ENCODE measurements around the gene PRELP. TPM values are rescaled to one million over a fixed set of nuclear protein-coding genes. Genes with fewer than 3 reads are reported as not detected.

Gene PRELP
- total RNA-seq, 1 experiment from 2014 or later = not detected

DNA sequence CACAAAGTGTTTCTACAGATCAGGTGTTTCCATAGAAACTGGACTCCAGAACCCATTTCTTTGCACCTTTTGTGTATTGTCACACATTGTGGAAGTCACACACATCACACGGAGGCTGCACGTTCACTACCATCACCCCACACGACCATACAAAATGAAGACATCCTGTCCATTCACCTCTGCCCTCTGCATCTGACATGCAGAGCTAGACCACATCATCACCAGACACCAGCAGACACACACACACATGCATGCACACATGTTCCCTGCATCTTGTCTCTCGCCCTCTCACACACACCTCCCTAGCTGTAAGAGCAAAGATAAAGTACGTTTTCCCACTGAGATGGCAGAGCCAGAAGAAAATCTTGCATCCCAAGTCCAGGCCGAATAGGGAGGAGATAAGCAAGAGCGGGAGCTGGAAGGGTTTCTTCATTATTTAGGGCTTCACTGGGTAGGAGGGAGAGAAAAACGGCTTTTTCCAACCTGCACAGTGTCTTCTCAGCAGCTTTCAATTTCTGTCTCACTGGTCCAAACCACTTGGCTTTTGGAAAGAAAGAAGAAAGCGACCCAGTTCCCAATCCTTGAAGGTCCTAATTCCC is 709 bp downstream of the PRELP start:
- no peak overlapping the region for H3K4me3 Mint-ChIP-seq (ENCODE audit: unreplicated experiment)
- intact Hi-C loops (cut with micrococcal nuclease; ENCODE audit: unreplicated experiment) = no loop called here
- no peak overlapping the region for H3K27ac Mint-ChIP-seq (ENCODE audit: unreplicated experiment)
- no peaks in the 10 kb centered on the region for H3K9me3 Mint-ChIP-seq (ENCODE audit: unreplicated experiment)
- Histone ChIP-seq H3K4me1 (no peaks in the 10 kb centered on the region), H3K36me3 (ENCODE audit: control insufficient read depth, insufficient read depth, low read length) (no peaks in the 10 kb centered on the region), H3K27me3 (replicated peaks; ENCODE audit: control insufficient read depth, insufficient read depth, low read length) (no peaks in the 10 kb centered on the region; the same call in 1 of the 2 replicates), H3K9me3 (no peaks in the 10 kb centered on the region), H3K4me3 (ENCODE audit: low read depth, low read length) (no peak overlapping the region)
- BruUV-seq (replicated peaks) = no TSS peak
- CTCF ChIA-PET = interaction anchor here (0.6 to 1.3 kb wide), 3 partner anchors 11 to 149 kb away, joined by 3 to 5 read pairs (median 3); no protein-coding TSS in a partner anchor
- H3K4me1 Mint-ChIP-seq (ENCODE audit: low read depth, unreplicated experiment) = no peaks in the 10 kb centered on the region
- TF ChIP-seq, protein P1, sequence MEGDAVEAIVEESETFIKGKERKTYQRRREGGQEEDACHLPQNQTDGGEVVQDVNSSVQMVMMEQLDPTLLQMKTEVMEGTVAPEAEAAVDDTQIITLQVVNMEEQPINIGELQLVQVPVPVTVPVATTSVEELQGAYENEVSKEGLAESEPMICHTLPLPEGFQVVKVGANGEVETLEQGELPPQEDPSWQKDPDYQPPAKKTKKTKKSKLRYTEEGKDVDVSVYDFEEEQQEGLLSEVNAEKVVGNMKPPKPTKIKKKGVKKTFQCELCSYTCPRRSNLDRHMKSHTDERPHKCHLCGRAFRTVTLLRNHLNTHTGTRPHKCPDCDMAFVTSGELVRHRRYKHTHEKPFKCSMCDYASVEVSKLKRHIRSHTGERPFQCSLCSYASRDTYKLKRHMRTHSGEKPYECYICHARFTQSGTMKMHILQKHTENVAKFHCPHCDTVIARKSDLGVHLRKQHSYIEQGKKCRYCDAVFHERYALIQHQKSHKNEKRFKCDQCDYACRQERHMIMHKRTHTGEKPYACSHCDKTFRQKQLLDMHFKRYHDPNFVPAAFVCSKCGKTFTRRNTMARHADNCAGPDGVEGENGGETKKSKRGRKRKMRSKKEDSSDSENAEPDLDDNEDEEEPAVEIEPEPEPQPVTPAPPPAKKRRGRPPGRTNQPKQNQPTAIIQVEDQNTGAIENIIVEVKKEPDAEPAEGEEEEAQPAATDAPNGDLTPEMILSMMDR (IDR thresholded peaks at IDR 0.05; ENCODE audit: insufficient read depth in 1 of 2, low read depth in 1 of 2, low read length in 1 of 2, severe bottlenecking in 1 of 2, unreplicated experiment in 1 of 2) = no peak
- peaks cover 8% of the 10 kb centered on the region for H3K27me3 Mint-ChIP-seq (ENCODE audit: insufficient read depth, unreplicated experiment)
- POLR2A ChIA-PET = interaction anchor here (0.6 to 0.7 kb wide), 2 partner anchors 188 to 532 kb away, joined by 4 read pairs; no protein-coding TSS in a partner anchor
- H3K36me3 Mint-ChIP-seq (ENCODE audit: insufficient read depth, unreplicated experiment) = no peaks in the 10 kb centered on the region
- no peak for DNase-seq

DNA sequence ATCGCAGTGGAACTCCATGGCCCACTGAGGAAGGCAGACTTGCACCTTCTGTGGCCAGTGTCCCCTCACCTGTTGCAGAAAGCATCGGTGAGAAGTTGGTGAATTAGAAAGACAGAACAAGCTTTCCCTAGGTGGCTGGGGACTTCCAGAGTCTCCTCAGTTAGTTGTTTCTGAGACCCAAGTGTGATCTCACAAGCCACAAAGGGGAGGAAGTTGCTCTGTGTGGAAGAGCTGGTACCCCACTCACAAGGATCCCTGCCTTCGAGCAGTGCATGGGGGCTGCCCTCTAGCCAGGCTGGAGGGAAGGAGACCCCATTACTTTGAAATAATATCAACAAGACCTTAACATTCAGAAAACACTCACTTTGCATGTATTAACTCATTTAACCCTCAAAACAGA is 2.1 kb downstream of the PRELP start:
- no peak overlapping the region for H3K27ac Mint-ChIP-seq (ENCODE audit: unreplicated experiment)
- POLR2A ChIA-PET = no interaction called here
- BruUV-seq (replicated peaks) = no TSS peak

DNA sequence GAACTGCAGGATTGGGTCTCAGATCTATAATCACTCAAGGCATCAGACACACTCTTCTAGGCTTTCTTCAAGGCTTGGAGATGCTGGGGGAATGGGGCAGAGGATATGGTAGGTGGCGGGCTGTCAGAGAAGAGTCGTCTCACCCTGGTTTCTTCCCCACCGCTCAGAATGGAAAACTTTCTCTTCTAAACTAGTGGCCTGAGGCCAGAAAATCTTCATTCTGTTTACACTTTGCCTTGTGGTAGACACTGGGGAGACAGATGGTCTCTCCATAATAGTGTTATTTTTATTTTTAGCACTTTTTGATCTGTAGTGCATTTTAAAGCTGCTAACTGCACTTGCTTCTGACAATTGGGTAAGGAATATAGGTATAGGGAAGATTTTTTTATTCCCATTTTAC is 2.6 kb downstream of the PRELP start:
- BruUV-seq (replicated peaks) = no TSS peak
- CTCF ChIA-PET = no interaction called here
- no peaks in the 10 kb centered on the region for H3K9me3 Mint-ChIP-seq (ENCODE audit: unreplicated experiment)
- Histone ChIP-seq H3K4me1 (no peaks in the 10 kb centered on the region), H3K36me3 (ENCODE audit: control insufficient read depth, insufficient read depth, low read length) (no peaks in the 10 kb centered on the region), H3K9me3 (no peaks in the 10 kb centered on the region), H3K4me3 (ENCODE audit: low read depth, low read length) (no peak overlapping the region), H3K27me3 (replicated peaks; ENCODE audit: control insufficient read depth, insufficient read depth, low read length) (no peaks in the 10 kb centered on the region; the same call in 1 of the 2 replicates)
- POLR2A ChIA-PET = no interaction called here
- intact Hi-C loops (cut with micrococcal nuclease; ENCODE audit: unreplicated experiment) = no loop called here
- H3K27me3 Mint-ChIP-seq (ENCODE audit: insufficient read depth, unreplicated experiment) = peaks cover 8% of the 10 kb centered on the region
- H3K36me3 Mint-ChIP-seq (ENCODE audit: insufficient read depth, unreplicated experiment) = no peaks in the 10 kb centered on the region
- H3K27ac Mint-ChIP-seq (ENCODE audit: unreplicated experiment) = no peak overlapping the region
- H3K4me3 Mint-ChIP-seq (ENCODE audit: unreplicated experiment) = no peak overlapping the region
- H3K4me1 Mint-ChIP-seq (ENCODE audit: low read depth, unreplicated experiment) = no peaks in the 10 kb centered on the region
- TF ChIP-seq, protein P1 (IDR thresholded peaks at IDR 0.05; ENCODE audit: insufficient read depth in 1 of 2, low read depth in 1 of 2, low read length in 1 of 2, severe bottlenecking in 1 of 2, unreplicated experiment in 1 of 2) = no peak
- no peak for DNase-seq

More for the DNA sequence above, 2.1 kb downstream of the PRELP start:
- TF ChIP-seq, protein P1 (IDR thresholded peaks at IDR 0.05; ENCODE audit: insufficient read depth in 1 of 2, low read depth in 1 of 2, low read length in 1 of 2, severe bottlenecking in 1 of 2, unreplicated experiment in 1 of 2) = no peak
- Mint-ChIP-seq H3K4me1 (ENCODE audit: low read depth, unreplicated experiment) (no peaks in the 10 kb centered on the region), H3K9me3 (ENCODE audit: unreplicated experiment) (no peaks in the 10 kb centered on the region), H3K36me3 (ENCODE audit: insufficient read depth, unreplicated experiment) (no peaks in the 10 kb centered on the region), H3K27me3 (ENCODE audit: insufficient read depth, unreplicated experiment) (peaks cover 8% of the 10 kb centered on the region), H3K4me3 (ENCODE audit: unreplicated experiment) (no peak overlapping the region)
- CTCF ChIA-PET = no interaction called here
- no peak for DNase-seq
- H3K36me3 ChIP-seq (ENCODE audit: control insufficient read depth, insufficient read depth, low read length) = no peaks in the 10 kb centered on the region
- H3K27me3 ChIP-seq (replicated peaks; ENCODE audit: control insufficient read depth, insufficient read depth, low read length) = no peaks in the 10 kb centered on the region; the same call in 1 of the 2 replicates
- H3K4me3 ChIP-seq (ENCODE audit: low read depth, low read length) = no peak overlapping the region
- intact Hi-C loops (cut with micrococcal nuclease; ENCODE audit: unreplicated experiment) = no loop called here
- no peaks in the 10 kb centered on the region for H3K9me3 ChIP-seq
- no peaks in the 10 kb centered on the region for H3K4me1 ChIP-seq
